ENCODE data around the gene SGIP1.

SGIP1 gene

DNA sequence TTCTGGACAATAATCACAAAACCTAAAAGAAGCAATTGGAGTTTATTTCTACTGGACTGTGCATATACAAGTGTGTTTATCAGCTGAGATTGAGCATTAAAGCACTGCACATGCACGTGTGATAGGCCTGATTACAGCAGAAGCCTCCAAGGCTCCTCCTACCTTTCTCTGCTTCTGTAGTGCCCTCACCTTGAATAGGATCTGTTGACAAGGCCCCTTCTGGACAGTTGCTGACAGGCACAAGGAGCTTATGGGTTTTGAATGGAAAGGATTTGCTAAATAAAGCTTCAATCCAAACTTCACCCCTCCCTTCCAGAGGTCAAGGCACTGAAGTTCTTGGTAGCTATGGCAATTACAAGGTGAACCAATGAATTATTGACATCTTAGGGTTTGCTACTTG, 7.9 kb upstream of the SGIP1 start:
- no peak overlapping the region for H3K4me3 ChIP-seq (ENCODE audit: low read length)
- H3K27me3 ChIP-seq (ENCODE audit: control insufficient read depth, low read length), result no peaks in the 10 kb centered on the region
- no peaks in the 10 kb centered on the region for H3K36me3 ChIP-seq (ENCODE audit: control insufficient read depth, low read length)
- H3K27ac ChIP-seq (ENCODE audit: low read depth, low read length), result no peak overlapping the region
- H3K9me3 ChIP-seq (ENCODE audit: control insufficient read depth, insufficient read depth, low read length), result no peaks in the 10 kb centered on the region
- H3F3A ChIP-seq (ENCODE audit: control insufficient read depth, insufficient read depth), result no peaks in the 10 kb centered on the region
- H3K4me2 ChIP-seq (ENCODE audit: low read length), result no peak overlapping the region
- no peaks in the 10 kb centered on the region for H3K9me2 ChIP-seq (replicated peaks; ENCODE audit: control insufficient read depth, low read length)
- H3K79me2 ChIP-seq (ENCODE audit: control insufficient read depth, low read length), result no peaks in the 10 kb centered on the region
- no peaks in the 10 kb centered on the region for H3K4me1 ChIP-seq (ENCODE audit: control insufficient read depth, low read length)
- no peaks in the 10 kb centered on the region for H4K20me1 ChIP-seq (ENCODE audit: control insufficient read depth, insufficient read depth, low read depth, low read length)
- TF ChIP-seq, protein P1, sequence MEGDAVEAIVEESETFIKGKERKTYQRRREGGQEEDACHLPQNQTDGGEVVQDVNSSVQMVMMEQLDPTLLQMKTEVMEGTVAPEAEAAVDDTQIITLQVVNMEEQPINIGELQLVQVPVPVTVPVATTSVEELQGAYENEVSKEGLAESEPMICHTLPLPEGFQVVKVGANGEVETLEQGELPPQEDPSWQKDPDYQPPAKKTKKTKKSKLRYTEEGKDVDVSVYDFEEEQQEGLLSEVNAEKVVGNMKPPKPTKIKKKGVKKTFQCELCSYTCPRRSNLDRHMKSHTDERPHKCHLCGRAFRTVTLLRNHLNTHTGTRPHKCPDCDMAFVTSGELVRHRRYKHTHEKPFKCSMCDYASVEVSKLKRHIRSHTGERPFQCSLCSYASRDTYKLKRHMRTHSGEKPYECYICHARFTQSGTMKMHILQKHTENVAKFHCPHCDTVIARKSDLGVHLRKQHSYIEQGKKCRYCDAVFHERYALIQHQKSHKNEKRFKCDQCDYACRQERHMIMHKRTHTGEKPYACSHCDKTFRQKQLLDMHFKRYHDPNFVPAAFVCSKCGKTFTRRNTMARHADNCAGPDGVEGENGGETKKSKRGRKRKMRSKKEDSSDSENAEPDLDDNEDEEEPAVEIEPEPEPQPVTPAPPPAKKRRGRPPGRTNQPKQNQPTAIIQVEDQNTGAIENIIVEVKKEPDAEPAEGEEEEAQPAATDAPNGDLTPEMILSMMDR (IDR thresholded peaks at IDR 0.05; ENCODE audit: low read depth, low read length, poor library complexity, severe bottlenecking), result no peak
- TF ChIP-seq EZH2phosphoT487 (IDR thresholded peaks at IDR 0.05; ENCODE audit: borderline replicate concordance, low read length), result no peak

DNA sequence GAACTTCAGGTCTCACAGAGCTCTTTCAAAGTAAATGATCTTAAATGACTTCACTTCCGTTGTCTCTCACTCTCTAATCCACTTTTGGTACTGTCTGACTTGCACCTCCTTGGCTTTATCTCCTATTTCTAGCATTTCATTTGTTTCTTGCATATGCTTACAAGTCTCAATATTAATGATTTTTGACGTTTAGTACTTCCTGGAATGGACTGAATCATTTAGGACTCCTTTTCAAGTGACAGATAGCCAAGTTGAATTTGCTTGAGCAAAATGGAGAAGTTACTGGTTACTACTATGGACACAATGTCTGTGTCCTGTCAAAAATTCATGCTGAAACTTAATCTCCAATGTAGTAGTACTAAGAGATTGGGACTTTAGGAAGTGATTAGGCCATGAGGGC, 7.0 kb upstream of the SGIP1 start:
- H3K4me2 ChIP-seq (ENCODE audit: low read length), result no peak overlapping the region
- no peaks in the 10 kb centered on the region for H3K4me1 ChIP-seq (ENCODE audit: control insufficient read depth, low read length)
- no peaks in the 10 kb centered on the region for H4K20me1 ChIP-seq (ENCODE audit: control insufficient read depth, insufficient read depth, low read depth, low read length)
- no peaks in the 10 kb centered on the region for H3K9me3 ChIP-seq (ENCODE audit: control insufficient read depth, insufficient read depth, low read length)
- no peak for TF ChIP-seq EZH2phosphoT487 (IDR thresholded peaks at IDR 0.05; ENCODE audit: borderline replicate concordance, low read length)
- TF ChIP-seq, protein P1 (IDR thresholded peaks at IDR 0.05; ENCODE audit: low read depth, low read length, poor library complexity, severe bottlenecking), result no peak
- H3K9me2 ChIP-seq (replicated peaks; ENCODE audit: control insufficient read depth, low read length), result no peaks in the 10 kb centered on the region
- no peak overlapping the region for H3K4me3 ChIP-seq (ENCODE audit: low read length)
- H3K36me3 ChIP-seq (ENCODE audit: control insufficient read depth, low read length), result no peaks in the 10 kb centered on the region
- no peak overlapping the region for H3K27ac ChIP-seq (ENCODE audit: low read depth, low read length)
- no peaks in the 10 kb centered on the region for H3K27me3 ChIP-seq (ENCODE audit: control insufficient read depth, low read length)
- H3K79me2 ChIP-seq (ENCODE audit: control insufficient read depth, low read length), result no peaks in the 10 kb centered on the region
- H3F3A ChIP-seq (ENCODE audit: control insufficient read depth, insufficient read depth), result no peaks in the 10 kb centered on the region

DNA sequence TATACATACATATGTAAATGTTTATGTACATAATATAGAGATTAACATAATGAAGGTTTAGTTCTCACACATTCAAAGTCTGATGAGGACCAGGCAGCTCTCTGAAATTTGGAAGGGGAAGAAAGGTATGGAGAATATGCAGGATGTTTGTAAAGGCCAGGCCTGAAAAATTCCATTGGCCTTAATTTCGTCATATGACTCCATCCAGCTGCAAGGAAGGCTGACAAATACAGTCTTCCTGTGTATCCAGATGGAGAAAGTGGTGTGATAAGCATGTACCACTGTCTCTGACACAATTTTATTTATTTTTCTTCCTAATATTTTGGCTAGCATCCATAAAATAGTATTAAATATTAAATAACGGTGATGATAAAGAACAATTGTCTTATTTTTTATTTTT, 6.3 kb upstream of the SGIP1 start:
- no peaks in the 10 kb centered on the region for H3K79me2 ChIP-seq (ENCODE audit: control insufficient read depth, low read length)
- no peaks in the 10 kb centered on the region for H3K9me2 ChIP-seq (replicated peaks; ENCODE audit: control insufficient read depth, low read length)
- H3K27me3 ChIP-seq (ENCODE audit: control insufficient read depth, low read length), result peaks cover under 1% of the 10 kb centered on the region; the same call in 1 of the 2 replicates
- H3K4me1 ChIP-seq (ENCODE audit: control insufficient read depth, low read length), result no peaks in the 10 kb centered on the region
- no peaks in the 10 kb centered on the region for H4K20me1 ChIP-seq (ENCODE audit: control insufficient read depth, insufficient read depth, low read depth, low read length)
- H3K27ac ChIP-seq (ENCODE audit: low read depth, low read length), result no peak overlapping the region
- H3K4me3 ChIP-seq (ENCODE audit: low read length), result no peak overlapping the region
- no peak overlapping the region for H3K4me2 ChIP-seq (ENCODE audit: low read length)
- H3K9me3 ChIP-seq (ENCODE audit: control insufficient read depth, insufficient read depth, low read length), result no peaks in the 10 kb centered on the region
- no peaks in the 10 kb centered on the region for H3K36me3 ChIP-seq (ENCODE audit: control insufficient read depth, low read length)
- no peaks in the 10 kb centered on the region for H3F3A ChIP-seq (ENCODE audit: control insufficient read depth, insufficient read depth)
- TF ChIP-seq EZH2phosphoT487 (IDR thresholded peaks at IDR 0.05; ENCODE audit: borderline replicate concordance, low read length), result no peak

DNA sequence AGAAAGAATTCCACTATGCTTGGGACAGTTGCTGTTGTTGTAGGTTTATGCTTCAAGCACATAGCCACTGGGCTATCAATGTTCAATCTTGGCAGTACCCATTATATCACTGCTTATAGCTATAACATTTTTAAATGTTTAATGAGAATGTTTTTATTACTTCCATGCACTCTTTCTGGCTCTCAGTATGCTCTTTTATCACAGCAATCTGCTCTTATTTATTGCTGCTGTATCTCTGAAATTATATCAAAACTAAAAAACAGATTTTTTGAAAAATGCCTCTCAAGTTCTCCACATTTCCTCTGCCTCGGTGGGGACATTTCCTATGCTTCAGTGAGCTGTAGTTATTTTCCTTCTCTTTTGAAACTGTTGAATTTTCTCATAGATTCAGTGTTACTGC, 5.4 kb upstream of the SGIP1 start:
- TF ChIP-seq, protein P1 (IDR thresholded peaks at IDR 0.05; ENCODE audit: low read depth, low read length, poor library complexity, severe bottlenecking), result no peak
- no peak for TF ChIP-seq EZH2phosphoT487 (IDR thresholded peaks at IDR 0.05; ENCODE audit: borderline replicate concordance, low read length)
- no peak overlapping the region for H3K27ac ChIP-seq (ENCODE audit: low read depth, low read length)
- no peaks in the 10 kb centered on the region for H3K4me1 ChIP-seq (ENCODE audit: control insufficient read depth, low read length)
- H3K4me2 ChIP-seq (ENCODE audit: low read length), result no peak overlapping the region
- H3K9me3 ChIP-seq (ENCODE audit: control insufficient read depth, insufficient read depth, low read length), result no peaks in the 10 kb centered on the region
- H3F3A ChIP-seq (ENCODE audit: control insufficient read depth, insufficient read depth), result no peaks in the 10 kb centered on the region
- no peak overlapping the region for H3K4me3 ChIP-seq (ENCODE audit: low read length)
- no peaks in the 10 kb centered on the region for H3K9me2 ChIP-seq (replicated peaks; ENCODE audit: control insufficient read depth, low read length)
- no peaks in the 10 kb centered on the region for H3K79me2 ChIP-seq (ENCODE audit: control insufficient read depth, low read length)
- H4K20me1 ChIP-seq (ENCODE audit: control insufficient read depth, insufficient read depth, low read depth, low read length), result no peaks in the 10 kb centered on the region
- H3K36me3 ChIP-seq (ENCODE audit: control insufficient read depth, low read length), result no peaks in the 10 kb centered on the region
- H3K27me3 ChIP-seq (ENCODE audit: control insufficient read depth, low read length), result peaks cover 8% of the 10 kb centered on the region; the same call in 1 of the 2 replicates

Measured in DOHH2 (cell line).